T-helper 1 cell treated with Interleukin-12 subunit alpha and Interleukin-12 subunit beta and Interleukin-4 antibody, amounts not matched to agents 30 μg/mL and 1 μg/mL, for 36 hours (primary cell): ENCODE measurements around the gene ASB5.
A peak's percentile ranks its signal among the peaks of the same experiment; 100 is the strongest.
"Not testable (repeated sequence)": the region's sequence is repeated elsewhere in the genome, so short reads cannot be mapped to it uniquely, and the experiment has no call there.

ENCODE experiments used
- H3K27ac Mint-ChIP-seq: one replicate; pipeline ENCODE4 v1.8.0; 2021; ENCODE audit warnings: mild to moderate bottlenecking, mixed read lengths
- H3K27me3 Mint-ChIP-seq: one replicate; pipeline ENCODE4 v1.8.0; 2021; ENCODE audit warnings: low read depth, mixed read lengths
- H3K36me3 Mint-ChIP-seq: one replicate; pipeline ENCODE4 v1.8.0; 2021; ENCODE audit warnings: low read depth, mixed read lengths
- H3K4me1 Mint-ChIP-seq: one replicate; pipeline ENCODE4 v1.8.0; 2021; ENCODE audit warnings: low read depth, mixed read lengths
- H3K4me3 Mint-ChIP-seq: one replicate; pipeline ENCODE4 v1.8.0; 2021; ENCODE audit warnings: mild to moderate bottlenecking, moderate library complexity, mixed read lengths
- H3K9me3 Mint-ChIP-seq: one replicate; pipeline ENCODE4 v1.8.0; 2021; ENCODE audit warnings: mixed read lengths

Gene ASB5

DNA sequence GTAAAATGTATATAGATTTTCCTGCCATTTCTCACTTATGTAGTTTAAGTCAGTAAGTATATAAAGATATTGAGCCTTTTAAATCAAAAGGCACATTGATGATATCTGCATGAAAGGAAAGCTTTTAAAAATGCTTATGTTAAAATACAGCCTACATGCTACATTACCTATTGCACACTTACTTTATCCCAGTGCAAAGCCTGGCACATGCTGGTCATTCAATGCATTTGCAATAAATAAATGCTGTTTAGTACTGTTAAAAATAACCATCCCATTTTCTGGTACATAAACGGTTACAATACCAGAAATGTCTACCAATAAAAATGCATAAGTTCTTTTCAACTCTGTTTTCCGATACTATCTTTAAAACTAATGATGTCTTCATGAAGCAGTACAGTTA lies 51.5 kb downstream of the ASB5 start:
- H3K4me3 Mint-ChIP-seq: no peak overlapping the region
- no peaks in the 10 kb centered on the region for H3K9me3 Mint-ChIP-seq
- H3K27ac Mint-ChIP-seq: no peak overlapping the region
- H3K27me3 Mint-ChIP-seq: no peaks in the 10 kb centered on the region
- no peaks in the 10 kb centered on the region for H3K36me3 Mint-ChIP-seq
- no peaks in the 10 kb centered on the region for H3K4me1 Mint-ChIP-seq

DNA sequence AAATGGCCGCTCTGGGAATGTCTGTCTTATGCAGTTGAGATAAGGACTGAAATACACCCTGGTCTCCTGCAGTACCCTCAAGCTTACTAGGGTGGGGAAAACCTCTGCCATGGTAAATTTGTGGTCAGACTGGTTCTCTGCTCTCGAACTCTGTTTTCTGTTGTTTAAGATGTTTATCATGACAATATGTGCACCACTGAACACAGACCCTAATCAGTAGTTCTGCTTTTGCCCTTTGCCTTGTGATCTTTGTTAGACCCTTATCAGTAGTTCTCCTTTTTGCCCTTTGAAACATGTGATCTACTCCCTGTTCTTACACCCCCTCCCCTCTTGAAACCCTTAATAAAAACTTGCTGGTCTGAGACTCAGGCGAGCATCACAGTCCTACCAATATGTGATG lies 56.7 kb downstream of the ASB5 start:
- not testable (repeated sequence) for H3K4me1 Mint-ChIP-seq, H3K4me3 Mint-ChIP-seq, H3K9me3 Mint-ChIP-seq, H3K36me3 Mint-ChIP-seq, H3K27me3 Mint-ChIP-seq, H3K27ac Mint-ChIP-seq

DNA sequence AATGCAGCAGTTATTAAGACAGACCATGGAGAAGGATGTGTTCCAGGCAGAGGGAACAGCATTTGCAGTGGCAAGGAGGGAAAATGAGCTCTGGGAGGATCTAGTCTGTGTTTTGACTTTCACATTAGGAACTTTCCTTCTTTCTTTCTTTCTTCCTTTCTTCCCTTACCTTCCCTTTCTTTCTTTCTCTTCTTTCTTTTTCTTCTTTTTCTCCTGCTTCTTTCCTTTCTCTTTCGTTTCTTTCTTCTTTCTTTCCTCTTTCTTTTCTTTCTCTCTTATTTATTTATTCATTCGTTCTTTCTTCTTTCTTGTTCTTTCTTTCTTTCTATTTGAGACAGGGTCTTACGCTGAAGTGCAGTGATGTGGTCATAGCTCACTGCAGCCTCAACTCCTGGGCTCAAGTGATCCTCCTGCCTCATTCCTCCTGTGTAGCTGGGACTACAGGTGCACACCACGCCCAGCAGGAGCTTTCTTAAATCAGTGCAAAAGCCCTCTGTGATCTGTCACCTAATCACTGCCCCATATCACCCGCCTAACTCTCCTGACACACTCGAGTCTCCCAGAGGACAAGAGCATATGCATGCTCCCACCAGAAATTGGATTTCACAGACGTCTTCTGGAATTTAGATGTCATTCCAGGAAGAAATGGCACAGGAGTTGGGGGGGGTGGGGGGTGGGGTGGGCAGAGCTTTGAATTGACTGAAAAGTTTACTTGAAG lies 58.3 kb downstream of the ASB5 start:
- Mint-ChIP-seq H3K27ac (no peak overlapping the region), H3K27me3 (peaks cover 8% of the 10 kb centered on the region), H3K9me3 (no peaks in the 10 kb centered on the region), H3K36me3 (no peaks in the 10 kb centered on the region), H3K4me3 (no peak overlapping the region), H3K4me1 (no peaks in the 10 kb centered on the region)

DNA sequence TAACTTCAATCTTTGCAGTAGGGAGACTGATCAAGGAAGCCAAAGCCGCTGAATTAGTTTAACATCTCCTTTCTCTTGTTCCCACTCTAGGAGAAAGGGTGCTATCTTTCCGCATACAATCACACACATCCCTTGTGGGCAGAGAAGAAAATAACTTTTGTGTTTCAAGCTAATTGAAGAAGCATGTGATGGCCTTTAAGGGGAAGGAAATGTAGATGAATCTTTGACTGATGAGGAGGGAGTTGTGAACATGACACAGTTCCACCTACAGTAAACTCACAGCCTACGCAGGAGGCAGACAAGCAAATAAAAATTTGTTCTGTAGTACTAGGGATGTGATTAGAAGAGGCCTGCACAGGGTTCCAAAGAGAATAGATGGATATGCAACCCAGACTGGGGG lies 58.9 kb downstream of the ASB5 start:
- Mint-ChIP-seq H3K9me3 (no peaks in the 10 kb centered on the region), H3K36me3 (no peaks in the 10 kb centered on the region), H3K4me1 (no peaks in the 10 kb centered on the region), H3K27ac (no peak overlapping the region), H3K4me3 (no peak overlapping the region), H3K27me3 (peaks cover 8% of the 10 kb centered on the region)

DNA sequence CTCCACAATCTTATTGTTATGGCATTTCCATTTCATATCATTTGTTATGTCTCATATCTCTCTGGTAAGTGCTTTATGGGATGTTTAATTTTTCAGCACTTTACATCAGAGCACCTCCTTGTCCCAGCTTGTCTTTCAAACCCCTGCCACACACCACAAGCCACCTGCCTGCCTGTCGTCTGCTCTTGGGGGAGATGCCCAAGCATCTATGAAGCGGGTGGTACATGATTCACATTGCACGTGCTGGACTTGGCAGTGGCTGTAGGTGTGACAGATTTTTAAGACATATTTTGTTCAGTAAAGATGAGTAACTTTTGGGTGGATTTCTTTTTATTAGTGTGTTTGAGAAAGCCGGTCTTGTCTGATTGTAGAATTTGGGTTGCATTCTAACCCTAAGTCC lies 59.5 kb downstream of the ASB5 start:
- peaks cover 8% of the 10 kb centered on the region for H3K27me3 Mint-ChIP-seq
- H3K27ac Mint-ChIP-seq: no peak overlapping the region
- no peak overlapping the region for H3K4me3 Mint-ChIP-seq
- H3K9me3 Mint-ChIP-seq: no peaks in the 10 kb centered on the region
- no peaks in the 10 kb centered on the region for H3K4me1 Mint-ChIP-seq
- no peaks in the 10 kb centered on the region for H3K36me3 Mint-ChIP-seq

DNA sequence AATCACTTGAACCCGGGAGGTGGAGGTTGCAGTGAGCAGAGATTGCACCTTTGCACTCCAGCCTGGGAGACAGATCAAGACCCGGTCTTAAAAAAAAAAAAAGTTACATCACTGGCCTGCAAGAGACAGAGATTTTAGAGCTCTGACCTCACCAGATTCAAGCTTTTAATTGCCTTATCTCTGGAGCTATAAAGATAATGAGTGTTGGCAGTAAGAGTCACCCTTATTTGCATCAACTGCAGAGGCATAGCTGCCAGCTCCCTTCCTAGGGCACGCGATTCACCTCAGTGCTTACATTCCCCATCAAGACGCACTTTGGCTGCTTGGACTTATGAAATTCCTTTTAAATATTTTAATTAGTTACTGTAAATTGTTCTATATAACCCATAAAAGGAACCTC lies 61.2 kb downstream of the ASB5 start:
- Mint-ChIP-seq H3K9me3 (no peaks in the 10 kb centered on the region), H3K27ac (no peak overlapping the region), H3K36me3 (no peaks in the 10 kb centered on the region), H3K4me1 (no peaks in the 10 kb centered on the region), H3K27me3 (peaks cover 8% of the 10 kb centered on the region), H3K4me3 (no peak overlapping the region)

DNA sequence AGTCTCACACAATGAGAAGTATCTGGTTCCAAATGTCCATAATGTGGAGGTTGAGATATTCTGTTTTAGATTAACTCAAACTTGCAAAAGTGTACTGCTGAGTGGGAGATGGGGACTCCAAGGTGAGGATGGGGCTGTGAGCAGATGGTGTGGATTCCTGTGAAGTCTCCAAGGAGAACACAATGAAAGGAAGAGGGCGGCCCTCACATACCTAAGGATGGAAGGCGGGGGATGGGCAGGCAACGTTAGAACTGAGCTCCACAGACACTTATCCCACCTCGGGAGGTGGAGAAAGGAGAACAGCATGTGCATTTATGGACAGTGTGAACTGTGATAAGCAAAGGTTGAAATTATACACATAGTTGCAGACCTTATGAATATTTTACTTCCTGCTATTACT lies 63.7 kb downstream of the ASB5 start:
- Mint-ChIP-seq H3K4me3 (no peak overlapping the region), H3K27ac (no peak overlapping the region), H3K27me3 (peaks cover 6% of the 10 kb centered on the region), H3K9me3 (no peaks in the 10 kb centered on the region), H3K36me3 (no peaks in the 10 kb centered on the region), H3K4me1 (no peaks in the 10 kb centered on the region)

DNA sequence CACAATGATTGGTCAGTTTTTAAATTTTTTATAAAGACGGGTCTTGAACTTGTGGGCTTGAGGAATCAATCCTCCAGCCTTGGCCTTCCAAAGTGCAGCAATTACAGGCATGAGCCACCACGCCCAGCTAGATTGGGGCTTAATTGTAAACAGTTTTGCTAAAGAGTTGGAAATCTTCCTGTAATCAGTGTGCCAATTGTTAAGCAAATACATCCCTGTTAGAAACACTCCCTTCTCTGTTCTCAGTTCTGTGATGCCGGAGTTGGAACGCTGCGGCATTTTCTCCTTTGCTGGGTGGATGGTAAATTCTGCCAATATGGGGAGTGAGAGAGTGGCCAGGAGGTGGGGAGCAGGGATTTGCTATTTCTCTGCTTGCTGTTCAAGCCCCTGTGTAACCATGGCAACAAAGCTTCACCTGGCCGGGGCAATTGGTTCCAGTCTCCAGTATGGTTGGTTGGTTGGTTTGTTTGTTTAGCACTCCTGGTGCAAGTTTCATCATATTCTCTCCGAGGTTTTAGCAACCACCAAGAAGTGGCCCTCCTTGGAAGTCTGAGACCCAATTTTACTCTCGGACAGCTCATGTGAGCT lies 70.6 kb downstream of the ASB5 start:
- Mint-ChIP-seq H3K9me3 (peaks cover 3% of the 10 kb centered on the region), H3K27me3 (peaks cover 32% of the 10 kb centered on the region), H3K27ac (no peak overlapping the region), H3K4me1 (peaks cover 8% of the 10 kb centered on the region), H3K4me3 (no peak overlapping the region), H3K36me3 (peaks cover 4% of the 10 kb centered on the region)

DNA sequence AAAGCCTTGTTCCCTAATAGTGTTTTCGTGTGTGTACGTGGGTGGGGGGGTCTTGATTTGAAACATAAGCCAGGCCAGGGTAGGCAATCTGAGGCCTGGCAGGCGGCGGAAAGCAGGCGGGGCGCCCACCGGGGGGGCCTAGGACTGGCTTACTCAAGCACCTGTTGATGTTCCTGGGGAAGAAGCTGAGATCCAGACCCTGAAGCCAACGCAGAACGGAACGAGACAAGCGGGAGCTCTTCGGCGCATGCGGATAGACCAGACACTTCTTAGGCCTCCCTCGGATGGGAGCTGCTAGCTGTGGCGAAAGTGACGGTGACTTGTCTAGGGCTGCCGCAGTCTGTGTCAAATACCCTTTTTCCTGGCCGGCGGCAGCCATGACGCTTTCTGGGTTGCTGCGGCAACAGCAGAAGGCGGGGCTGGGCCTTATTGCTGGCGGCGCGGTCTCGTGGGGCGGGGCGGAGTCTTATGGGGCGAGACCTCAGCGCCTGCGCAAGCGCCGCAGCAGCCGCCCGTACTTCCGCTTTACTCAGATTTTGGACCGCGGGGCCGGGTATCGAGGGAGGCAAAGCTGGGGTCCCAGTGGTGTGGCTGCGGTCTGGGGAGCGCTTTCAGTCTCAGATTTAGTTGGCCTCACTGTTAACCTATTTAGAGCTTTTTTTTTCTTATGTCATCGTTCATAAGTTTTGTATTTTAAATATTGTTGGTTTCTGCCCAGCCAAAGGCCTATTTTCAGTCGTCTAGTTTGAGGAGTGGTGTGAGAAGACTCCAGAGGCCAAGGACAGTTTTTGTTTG lies 73.6 kb downstream of the ASB5 start, which contains the start of gene SPATA4:
SPATA4 (minus strand) TSS at position 402 of the 795 bp plus-strand sequence; CDS start at position 379, 23 bp downstream.
- peaks cover 46% of the 10 kb centered on the region for H3K27me3 Mint-ChIP-seq
- H3K9me3 Mint-ChIP-seq: peaks cover 3% of the 10 kb centered on the region
- H3K27ac Mint-ChIP-seq: peak within 1 kb of the TSS; percentile 85
- H3K4me1 Mint-ChIP-seq: peaks cover 8% of the 10 kb centered on the region
- peak within 1 kb of the TSS; percentile 81 for H3K4me3 Mint-ChIP-seq
- H3K36me3 Mint-ChIP-seq: peaks cover 4% of the 10 kb centered on the region

DNA sequence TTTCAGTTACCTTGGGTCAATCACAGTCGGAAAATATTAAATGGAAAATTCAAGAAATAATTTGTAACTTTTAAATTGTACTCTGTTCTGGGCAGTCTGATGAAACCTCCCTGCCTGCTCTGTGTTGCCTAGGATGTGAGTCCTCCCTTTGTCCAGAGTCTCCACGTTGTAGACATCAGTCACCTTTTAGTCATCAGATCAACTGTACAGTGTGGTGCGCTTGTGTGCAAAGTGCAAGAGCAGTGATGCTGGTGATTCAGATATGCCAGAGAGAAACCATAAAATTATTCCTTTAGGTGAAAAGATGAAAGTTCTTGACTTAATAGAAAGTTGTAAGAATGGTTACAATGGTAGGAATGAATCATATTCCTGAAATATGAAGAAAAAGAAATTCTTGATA lies 75.1 kb downstream of the ASB5 start:
- Mint-ChIP-seq H3K27me3 (peaks cover 53% of the 10 kb centered on the region), H3K4me3 (no peak overlapping the region), H3K4me1 (peaks cover 8% of the 10 kb centered on the region), H3K36me3 (peaks cover 4% of the 10 kb centered on the region), H3K27ac (no peak overlapping the region), H3K9me3 (peaks cover 3% of the 10 kb centered on the region)

DNA sequence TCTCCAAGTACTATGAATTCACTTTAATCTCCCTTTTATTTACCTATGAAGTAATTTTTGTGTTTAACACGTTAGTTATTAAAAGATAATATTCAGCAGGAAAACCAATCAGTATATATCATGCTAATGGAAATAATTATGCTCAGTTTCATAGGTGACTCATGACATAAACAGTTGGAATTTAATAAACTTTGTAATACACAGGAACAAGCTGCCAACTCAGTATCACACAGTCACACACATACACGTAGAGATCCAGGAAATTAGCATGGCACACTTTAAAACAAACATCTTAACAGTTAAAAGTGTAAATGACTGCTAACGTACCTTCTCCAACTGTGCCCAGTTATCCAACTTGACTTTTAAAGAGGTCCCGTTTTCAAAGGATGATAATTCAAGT lies 75.9 kb downstream of the ASB5 start:
- peaks cover 8% of the 10 kb centered on the region for H3K4me1 Mint-ChIP-seq
- H3K9me3 Mint-ChIP-seq: peaks cover 3% of the 10 kb centered on the region
- H3K27ac Mint-ChIP-seq: no peak overlapping the region
- peaks cover 4% of the 10 kb centered on the region for H3K36me3 Mint-ChIP-seq
- H3K27me3 Mint-ChIP-seq: peaks cover 52% of the 10 kb centered on the region
- no peak overlapping the region for H3K4me3 Mint-ChIP-seq

DNA sequence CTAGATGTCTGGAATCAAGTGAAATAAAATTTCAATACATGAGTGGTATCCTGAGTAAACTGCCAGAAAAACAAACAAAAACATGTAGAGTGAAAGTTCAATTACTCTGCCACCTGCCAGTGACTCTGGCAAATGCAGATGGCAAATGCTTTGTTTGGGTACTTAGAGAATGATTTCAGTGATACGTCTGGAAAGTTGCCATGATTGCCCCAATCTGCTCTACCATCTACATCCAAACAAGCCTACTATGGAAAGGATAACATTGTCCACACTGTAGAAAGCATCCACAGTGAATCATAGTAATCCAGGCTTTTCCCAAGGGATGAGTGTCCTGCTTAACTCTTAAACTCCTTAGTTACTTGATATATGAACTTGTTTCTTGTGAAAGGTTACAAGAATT lies 77.0 kb downstream of the ASB5 start:
- H3K27me3 Mint-ChIP-seq: peaks cover 42% of the 10 kb centered on the region
- H3K27ac Mint-ChIP-seq: no peak overlapping the region
- H3K4me1 Mint-ChIP-seq: peaks cover 8% of the 10 kb centered on the region
- H3K36me3 Mint-ChIP-seq: peaks cover 4% of the 10 kb centered on the region
- peaks cover 3% of the 10 kb centered on the region for H3K9me3 Mint-ChIP-seq
- no peak overlapping the region for H3K4me3 Mint-ChIP-seq

DNA sequence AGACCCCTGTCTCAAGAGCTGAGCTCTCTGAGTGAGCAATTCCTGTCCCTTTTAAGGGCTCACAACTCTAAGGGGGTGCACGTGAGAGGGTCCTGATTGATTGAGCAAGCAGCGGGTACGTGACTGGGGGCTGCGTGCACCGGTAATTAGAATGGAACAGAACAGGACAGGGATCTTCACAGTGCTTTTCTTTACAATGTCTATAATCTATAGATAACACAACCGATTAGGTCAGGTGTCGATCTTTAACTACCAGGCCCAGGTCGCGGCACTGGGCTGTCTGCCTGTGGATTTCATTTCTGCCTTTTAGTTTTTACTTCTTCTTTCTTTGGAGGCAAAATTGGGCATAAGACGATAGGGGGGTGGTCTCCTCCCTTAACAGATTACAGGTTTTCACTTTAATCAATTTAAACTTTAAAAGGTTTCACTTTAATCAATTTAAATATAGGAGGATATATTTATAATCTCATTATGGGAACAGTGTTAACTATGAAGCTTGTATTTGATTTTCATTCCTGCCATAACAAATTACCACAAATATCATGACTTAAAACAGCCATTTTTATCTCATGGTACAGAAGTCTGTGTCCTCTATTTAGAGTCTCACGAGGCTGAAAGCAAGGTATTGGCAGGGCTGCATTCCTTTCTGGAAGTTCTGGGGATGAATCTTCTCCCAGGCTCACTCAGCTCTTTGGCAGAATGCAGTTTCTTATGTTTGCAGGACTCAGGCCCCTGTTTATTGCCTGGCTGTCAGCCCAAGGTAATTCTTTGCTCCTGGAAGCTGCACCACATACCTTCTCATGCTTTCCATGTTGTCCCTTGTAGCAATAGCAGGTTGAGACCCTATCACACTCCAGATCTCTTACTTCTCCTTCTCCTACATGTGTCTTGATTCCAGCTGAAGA lies 78.9 kb downstream of the ASB5 start:
- H3K9me3 Mint-ChIP-seq: no peaks in the 10 kb centered on the region
- no peaks in the 10 kb centered on the region for H3K36me3 Mint-ChIP-seq
- no peak overlapping the region for H3K4me3 Mint-ChIP-seq
- H3K27ac Mint-ChIP-seq: no peak overlapping the region
- peaks cover 40% of the 10 kb centered on the region for H3K27me3 Mint-ChIP-seq
- H3K4me1 Mint-ChIP-seq: peaks cover 4% of the 10 kb centered on the region

DNA sequence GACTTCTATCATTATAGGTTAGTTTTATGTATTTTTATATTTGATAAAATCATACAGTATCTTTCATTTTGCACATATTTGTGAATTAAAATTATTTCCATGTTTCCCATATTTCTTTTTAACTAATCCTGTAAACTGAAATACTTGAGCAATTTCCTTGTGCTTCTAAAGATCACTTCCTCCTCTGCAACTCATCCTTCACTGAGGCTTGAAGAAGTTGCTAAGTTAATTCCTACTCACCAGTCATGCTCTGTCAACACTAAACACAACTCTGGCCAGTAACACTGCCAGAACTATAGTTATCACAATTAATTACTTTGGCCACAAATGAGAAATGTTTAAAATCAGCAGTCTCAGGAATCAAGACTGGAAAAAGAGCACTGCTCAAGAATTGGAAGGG lies 80.4 kb downstream of the ASB5 start:
- H3K36me3 Mint-ChIP-seq: no peaks in the 10 kb centered on the region
- peaks cover 1% of the 10 kb centered on the region for H3K4me1 Mint-ChIP-seq
- H3K4me3 Mint-ChIP-seq: no peak overlapping the region
- H3K27me3 Mint-ChIP-seq: peaks cover 35% of the 10 kb centered on the region
- H3K9me3 Mint-ChIP-seq: no peaks in the 10 kb centered on the region
- H3K27ac Mint-ChIP-seq: no peak overlapping the region
